ENCODE results near the gene SNRPA.
"Not testable (repeated sequence)": the region's sequence is repeated elsewhere in the genome, so short reads cannot be mapped to it uniquely, and the experiment has no call there.

The SNRPA gene

GRCh38 chr19:40777937-40778705 is 27.1 kb downstream of the SNRPA start, which contains the start of gene RAB4B:
Gene RAB4B, plus strand, starts transcription at chr19:40778247. Its CDS starts 129 bp downstream, at chr19:40778376.
- DNase-seq, result peak; percentile 99

DNA sequence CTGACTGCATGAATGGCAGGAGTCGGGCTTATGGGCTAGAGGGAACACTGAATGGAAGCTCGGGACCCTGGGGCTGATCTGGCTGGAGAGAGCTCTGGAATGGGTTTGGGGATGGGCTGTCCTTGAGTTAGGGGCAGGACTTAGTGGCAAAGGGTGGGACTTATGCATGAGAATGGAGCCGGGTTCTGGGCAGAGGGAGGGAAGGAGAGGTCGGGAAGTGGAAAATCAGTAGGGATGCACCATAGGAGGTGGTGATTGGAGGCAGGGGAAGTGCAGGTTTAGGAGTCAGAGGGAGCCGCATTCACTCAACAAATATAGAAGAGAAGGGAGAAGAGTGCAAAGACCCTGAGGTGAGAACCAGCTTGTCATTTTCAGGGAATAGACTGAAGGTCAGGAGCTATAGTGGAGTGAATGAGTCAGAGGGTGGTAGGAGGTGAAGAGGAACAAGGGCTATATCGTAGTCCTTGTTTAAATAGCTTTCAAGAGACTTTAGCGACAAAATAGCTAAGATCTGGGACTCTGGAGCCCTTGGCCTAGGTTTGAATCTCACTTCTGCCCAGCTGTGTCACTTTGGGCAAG is 27.8 kb downstream of the SNRPA start:
- DNase-seq, result no peak

DNA sequence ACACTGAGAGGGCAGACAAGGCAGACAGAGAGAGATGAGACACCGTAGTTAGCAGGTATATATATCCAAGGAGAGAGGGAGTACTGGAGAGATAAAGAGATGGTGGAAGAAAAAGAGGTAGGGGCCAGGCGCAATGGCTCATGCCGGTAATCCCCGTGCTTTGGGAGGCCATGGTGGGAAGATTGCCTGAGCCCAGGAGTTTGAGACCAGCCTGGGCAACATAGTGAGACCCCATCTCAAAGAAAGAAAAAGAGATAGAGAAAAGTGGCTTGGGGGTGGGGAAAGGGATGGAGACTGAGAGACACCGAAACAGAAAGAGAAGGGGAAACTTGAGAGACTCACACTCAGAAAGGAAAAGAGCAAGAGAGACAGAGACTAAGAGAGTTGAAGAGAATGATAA is 29.6 kb downstream of the SNRPA start:
- DNase-seq, result no peak

GRCh38 chr19:40781140-40781539 is 30.1 kb downstream of the SNRPA start:
- no peak for DNase-seq

DNA sequence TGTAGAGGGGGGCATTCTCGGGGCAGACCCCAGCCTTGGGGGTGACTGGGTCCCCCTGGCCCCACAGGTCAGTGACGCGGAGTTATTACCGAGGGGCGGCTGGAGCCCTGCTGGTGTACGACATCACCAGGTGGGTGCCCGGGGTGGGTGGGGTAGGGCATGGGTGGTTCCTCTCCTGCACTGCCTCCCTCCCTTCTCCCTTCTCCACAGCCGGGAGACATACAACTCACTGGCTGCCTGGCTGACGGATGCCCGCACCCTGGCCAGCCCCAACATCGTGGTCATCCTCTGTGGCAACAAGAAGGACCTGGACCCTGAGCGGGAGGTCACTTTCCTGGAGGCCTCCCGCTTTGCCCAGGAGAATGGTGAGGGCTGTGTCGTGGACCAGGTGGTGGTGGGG is 32.7 kb downstream of the SNRPA start:
- DNase-seq, result no peak

- not testable (repeated sequence) for DNase-seq
Measured at GRCh38 chr19:40784146-40784545, 33.1 kb downstream of the SNRPA start.

- no peak for DNase-seq
Measured at GRCh38 chr19:40785526-40785925, 34.5 kb downstream of the SNRPA start.

DNA sequence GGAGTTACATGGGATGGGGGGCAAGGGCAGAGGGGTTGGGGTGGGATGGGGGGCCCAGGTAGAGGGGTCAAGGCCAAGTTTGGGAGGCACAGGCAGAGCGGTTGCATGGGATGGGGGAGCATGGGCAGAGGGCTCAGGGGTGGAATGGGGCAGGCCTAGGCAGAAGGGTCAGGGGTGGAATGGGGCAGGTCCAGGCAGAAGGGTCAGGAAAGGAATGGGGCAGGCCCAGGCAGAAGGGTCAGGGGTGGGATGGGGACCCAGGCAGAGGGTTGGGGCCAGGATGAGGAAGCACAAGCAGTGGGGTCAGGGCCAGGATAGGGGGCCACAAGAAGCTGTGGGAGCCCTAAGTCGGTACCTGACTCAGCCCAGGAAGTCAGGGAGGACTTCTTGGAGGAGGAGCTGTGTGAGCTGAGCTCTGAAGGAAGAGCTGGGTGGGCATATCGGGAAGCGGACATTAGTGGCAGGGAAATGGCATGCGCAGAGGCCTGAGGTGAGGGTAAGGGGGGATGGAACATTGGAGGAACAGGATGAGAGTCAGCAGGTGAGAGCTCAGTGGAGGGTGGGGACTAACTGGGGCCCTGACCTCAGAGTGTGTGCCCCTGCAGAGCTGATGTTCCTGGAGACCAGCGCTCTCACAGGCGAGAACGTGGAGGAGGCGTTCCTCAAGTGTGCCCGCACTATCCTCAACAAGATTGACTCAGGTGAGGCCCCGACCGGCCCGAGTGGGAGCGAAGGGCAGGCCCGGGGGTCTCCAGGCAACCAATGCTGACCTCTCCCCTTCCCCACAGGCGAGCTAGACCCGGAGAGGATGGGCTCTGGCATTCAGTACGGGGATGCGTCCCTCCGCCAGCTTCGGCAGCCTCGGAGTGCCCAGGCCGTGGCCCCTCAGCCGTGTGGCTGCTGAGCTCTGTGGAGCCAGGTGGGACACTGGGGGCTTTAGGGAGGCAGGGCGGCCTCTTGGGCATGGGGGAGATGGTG is 35.3 kb downstream of the SNRPA start:
- DNase-seq, result no peak

GRCh38 chr19:40791349-40791748 is 40.3 kb downstream of the SNRPA start:
- DNase-seq, result no peak

DNA sequence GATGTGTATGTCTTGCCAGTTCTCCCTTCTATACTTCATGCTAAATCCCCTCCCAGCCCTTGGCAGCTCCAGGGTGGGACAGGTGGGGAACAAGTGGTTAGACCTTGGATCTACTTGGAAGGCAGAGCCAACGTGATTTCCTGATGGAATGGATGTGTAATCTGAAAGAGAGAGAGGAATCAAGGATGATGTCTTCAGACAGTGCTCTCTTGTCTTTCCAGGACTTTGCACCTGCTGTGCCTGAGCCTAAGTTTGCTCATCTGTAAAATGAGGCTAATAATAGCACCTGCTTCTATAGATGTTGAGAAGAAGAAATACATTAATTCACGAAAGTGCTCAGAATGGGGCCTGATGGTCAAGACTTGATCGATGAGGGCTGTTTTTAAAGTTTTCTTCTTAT is 41.0 kb downstream of the SNRPA start:
- DNase-seq, result no peak

DNA sequence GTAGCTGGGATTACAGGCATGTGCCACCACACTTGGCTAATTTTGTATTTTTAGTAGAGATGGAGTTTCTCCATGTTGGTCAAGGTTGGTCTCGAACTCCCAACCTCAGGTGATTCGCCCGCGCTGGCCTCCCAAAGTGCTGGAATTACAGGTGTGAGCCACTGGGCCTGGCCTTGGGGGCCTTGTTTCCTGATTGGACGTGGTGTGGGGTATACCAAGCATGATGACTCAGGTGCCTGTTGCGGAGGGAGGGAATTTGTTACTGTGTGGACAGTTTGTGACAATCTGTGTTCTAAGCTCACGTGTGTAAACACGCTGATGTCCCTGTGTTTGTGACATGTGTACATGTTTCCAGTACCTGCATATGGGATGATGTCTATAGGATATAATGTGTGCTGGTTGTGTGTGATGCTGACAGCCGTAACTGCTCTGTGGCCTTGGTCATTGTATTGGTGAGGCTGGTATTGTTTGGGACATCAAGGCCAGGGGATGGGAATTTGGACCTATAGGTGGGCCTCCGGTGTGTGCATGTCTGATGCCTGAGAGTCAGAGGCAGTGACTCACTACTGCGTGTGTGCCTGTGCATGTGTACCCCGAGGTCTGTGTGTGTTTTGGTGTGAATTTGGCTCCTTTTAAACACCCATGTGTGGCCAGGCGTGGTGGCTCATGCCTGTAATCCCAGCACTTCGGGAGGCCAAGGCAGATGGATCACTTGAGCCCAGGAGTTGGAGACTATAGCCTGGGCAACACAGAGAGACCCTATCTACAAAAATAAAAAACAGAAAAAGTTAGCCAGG is 46.4 kb downstream of the SNRPA start:
- no peak for DNase-seq

DNA sequence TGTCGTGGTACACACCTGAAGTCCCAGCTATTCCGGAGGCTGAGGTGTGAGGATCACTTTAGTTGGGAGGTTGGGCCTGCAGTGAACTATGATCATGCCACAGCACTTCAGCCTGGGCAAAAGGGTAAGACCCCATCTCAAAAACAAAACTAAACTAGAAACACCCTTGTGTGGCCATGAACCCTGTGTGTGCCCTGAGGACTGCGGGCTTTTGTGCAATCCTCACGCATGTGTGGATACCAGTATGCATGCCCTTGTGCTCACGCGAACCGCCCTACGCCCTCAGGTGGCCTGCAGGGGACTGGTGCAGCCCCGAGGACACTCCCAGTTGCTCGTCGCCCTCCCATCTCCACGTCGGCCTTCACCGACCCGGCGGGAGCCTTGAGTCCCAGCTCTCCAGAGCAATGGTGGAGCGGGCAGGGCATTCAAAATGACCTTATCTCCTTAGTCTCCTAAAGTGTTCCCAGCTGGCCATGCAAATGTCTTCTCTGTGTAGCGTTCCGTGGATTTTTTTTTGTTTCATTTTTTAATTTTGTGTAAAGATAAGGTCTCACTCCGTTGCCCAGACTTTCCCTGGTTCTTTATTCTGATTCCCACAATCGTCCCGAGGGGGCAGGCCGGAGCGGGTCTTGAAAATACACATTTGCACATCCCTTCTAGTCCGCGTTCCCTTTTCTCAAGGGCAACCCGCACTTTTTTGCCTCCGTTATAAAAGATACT is 47.1 kb downstream of the SNRPA start:
- no peak for DNase-seq

- peak; percentile 99 for DNase-seq
Measured at GRCh38 chr19:40798683-40799557, 47.9 kb downstream of the SNRPA start, which contains the start of gene EGLN2. Gene EGLN2, plus strand, starts transcription at chr19:40799191. Its CDS starts 1,382 bp downstream, at chr19:40800573.

DNA sequence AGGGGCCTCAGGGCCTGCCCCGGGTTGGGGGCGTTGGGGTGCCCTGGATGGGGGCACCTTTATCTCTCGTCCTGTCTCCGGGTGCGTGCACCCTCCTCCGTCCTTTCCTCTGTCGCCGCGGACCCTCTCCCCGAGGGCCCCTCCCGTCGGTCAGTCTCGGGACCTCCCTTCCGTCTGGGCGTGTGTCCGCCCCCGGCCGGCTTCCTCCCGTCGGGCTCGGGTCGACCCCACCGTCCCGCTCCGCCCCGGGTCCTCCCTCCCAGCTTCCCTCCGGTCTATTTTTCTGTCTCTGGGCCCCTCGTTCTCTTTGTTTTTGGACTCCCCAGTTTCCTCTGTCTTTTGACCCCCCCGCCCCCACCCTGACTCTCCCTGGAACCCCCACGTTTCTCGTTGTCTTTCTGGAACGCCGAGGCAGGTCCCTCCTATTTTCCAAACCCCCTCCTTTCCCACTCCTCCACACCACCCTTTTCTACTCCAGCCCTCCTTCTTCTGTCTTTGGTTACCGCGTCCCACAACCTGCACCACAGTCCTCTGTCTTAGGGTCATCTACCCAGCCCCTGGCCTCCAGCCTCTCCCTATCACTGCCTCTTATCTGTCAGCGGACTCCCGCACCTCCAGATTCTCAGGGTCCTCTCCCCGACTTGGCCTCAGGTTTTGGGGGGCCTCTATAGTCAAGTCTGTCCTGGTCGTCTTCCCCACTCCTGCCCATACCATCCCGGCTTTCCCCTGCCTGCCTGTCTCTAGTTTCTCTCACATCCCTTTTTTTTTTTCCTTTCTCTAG is 48.7 kb downstream of the SNRPA start:
- DNase-seq, result no peak

- no peak for DNase-seq
Measured at GRCh38 chr19:40800339-40800996, 49.5 kb downstream of the SNRPA start.

DNA sequence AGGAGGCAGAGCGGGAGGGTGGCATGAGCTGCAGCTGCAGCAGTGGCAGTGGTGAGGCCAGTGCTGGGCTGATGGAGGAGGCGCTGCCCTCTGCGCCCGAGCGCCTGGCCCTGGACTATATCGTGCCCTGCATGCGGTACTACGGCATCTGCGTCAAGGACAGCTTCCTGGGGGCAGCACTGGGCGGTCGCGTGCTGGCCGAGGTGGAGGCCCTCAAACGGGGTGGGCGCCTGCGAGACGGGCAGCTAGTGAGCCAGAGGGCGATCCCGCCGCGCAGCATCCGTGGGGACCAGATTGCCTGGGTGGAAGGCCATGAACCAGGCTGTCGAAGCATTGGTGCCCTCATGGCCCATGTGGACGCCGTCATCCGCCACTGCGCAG is 50.0 kb downstream of the SNRPA start:
- no peak for DNase-seq

DNA sequence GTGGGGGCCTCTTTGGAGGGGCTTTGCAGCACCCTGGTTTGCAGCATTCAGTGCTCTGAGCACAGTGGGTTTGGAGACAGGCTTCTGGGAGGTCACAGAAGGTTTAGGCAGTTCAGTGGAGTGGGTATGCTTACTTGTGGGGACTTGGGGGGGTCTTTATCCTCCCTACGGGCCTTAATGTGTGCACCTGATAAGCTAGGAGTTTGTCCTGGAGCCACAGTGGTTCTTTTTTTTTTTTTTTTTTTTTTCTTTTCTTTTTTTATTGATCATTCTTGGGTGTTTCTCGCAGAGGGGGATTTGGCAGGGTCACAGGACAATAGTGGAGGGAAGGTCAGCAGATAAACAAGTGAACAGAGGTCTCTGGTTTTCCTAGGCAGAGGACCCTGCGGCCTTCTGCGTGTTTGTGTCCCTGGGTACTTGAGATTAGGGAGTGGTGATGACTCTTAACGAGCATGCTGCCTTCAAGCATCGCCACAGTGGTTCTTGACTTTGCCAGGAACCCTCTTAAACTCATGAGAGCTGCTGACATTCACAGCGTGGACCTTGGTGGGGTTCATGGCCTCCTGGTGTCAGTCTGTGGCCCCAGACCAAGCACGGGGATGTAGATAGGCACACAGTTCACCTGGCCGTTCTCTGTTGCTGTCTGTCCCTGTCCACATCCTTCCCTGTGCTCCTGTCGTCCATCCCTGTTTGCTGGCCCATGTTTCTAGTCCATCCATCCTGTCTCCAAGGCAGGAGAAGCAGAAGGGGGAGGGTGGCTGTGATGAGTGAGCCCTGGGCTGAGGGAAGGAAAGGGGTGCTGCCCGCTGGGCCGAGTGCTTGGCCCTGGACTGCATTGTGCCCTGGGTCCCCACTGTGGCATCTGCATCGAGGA is 50.7 kb downstream of the SNRPA start:
- DNase-seq, result no peak

All from NCI-H2171 (cell line).